ENCODE data around the gene TRAM2. TPM values are rescaled to one million over a fixed set of nuclear protein-coding genes. Genes with fewer than 3 reads are reported as not detected.

The TRAM2 gene
- total RNA-seq, 1 experiment from 2014 or later: 17.7 TPM

DNA sequence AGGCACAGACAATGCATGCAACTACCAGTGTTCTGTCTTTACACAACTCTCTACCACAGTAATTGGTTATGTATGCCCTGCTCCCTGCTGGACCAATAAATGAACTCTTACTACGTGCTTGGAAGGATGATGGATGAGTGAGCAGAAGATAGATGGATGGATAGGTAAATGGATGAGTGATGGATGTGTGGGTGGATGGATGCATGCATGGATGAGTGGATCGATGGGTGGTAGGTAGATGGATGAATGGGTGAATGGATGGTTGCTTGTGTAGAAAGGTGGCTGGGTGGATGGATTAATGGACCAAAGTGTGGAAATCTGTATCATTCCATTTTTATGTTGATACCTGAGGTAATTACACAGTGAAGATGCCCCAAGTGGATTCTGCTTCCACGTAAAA, 10.1 kb upstream of the TRAM2 start:
- no peak overlapping the region for H3K27ac ChIP-seq (ENCODE audit: low read length)
- no peak overlapping the region for H3K9ac ChIP-seq (ENCODE audit: low read length)
- BruUV-seq (replicated peaks): no TSS peak
- no peaks in the 10 kb centered on the region for H4K20me1 ChIP-seq (ENCODE audit: low read length)
- H3K4me2 ChIP-seq (ENCODE audit: low read length): no peak overlapping the region
- no peaks in the 10 kb centered on the region for H3K36me3 ChIP-seq (ENCODE audit: low read depth, low read length)
- no peaks in the 10 kb centered on the region for H3K27me3 ChIP-seq (ENCODE audit: low read length)
- no peaks in the 10 kb centered on the region for H3K9me2 ChIP-seq (replicated peaks; ENCODE audit: low read length)
- no peak for DNase-seq
- no peak for ATAC-seq
- H3K4me1 ChIP-seq (ENCODE audit: insufficient read depth, low read length): peaks cover 6% of the 10 kb centered on the region; the same call in 1 of the 2 replicates
- H3K9me3 ChIP-seq (ENCODE audit: low read length): no peaks in the 10 kb centered on the region
- no peak overlapping the region for H2AFZ ChIP-seq (ENCODE audit: low read length)
- ChIA-PET POLR2A (ENCODE audit: unreplicated experiment) (no interaction called here), CTCF (no interaction called here)
- no peaks in the 10 kb centered on the region for H3F3A ChIP-seq (ENCODE audit: low read length, unreplicated experiment)
- H3K4me3 ChIP-seq (ENCODE audit: low read length): no peak overlapping the region
- intact Hi-C loops (cut with micrococcal nuclease): no loop called here
- no peak for TF ChIP-seq EZH2 (IDR thresholded peaks at IDR 0.05; ENCODE audit: low read length, unreplicated experiment)
- TF ChIP-seq, protein P1, sequence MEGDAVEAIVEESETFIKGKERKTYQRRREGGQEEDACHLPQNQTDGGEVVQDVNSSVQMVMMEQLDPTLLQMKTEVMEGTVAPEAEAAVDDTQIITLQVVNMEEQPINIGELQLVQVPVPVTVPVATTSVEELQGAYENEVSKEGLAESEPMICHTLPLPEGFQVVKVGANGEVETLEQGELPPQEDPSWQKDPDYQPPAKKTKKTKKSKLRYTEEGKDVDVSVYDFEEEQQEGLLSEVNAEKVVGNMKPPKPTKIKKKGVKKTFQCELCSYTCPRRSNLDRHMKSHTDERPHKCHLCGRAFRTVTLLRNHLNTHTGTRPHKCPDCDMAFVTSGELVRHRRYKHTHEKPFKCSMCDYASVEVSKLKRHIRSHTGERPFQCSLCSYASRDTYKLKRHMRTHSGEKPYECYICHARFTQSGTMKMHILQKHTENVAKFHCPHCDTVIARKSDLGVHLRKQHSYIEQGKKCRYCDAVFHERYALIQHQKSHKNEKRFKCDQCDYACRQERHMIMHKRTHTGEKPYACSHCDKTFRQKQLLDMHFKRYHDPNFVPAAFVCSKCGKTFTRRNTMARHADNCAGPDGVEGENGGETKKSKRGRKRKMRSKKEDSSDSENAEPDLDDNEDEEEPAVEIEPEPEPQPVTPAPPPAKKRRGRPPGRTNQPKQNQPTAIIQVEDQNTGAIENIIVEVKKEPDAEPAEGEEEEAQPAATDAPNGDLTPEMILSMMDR (conservative IDR thresholded peaks at IDR 0.05; ENCODE audit: low read depth, low read length): no peak
- TF ChIP-seq EZH2phosphoT487 (IDR thresholded peaks at IDR 0.05; ENCODE audit: borderline replicate concordance, low read length): no peak
- H3K79me2 ChIP-seq (ENCODE audit: low read length): no peaks in the 10 kb centered on the region

DNA sequence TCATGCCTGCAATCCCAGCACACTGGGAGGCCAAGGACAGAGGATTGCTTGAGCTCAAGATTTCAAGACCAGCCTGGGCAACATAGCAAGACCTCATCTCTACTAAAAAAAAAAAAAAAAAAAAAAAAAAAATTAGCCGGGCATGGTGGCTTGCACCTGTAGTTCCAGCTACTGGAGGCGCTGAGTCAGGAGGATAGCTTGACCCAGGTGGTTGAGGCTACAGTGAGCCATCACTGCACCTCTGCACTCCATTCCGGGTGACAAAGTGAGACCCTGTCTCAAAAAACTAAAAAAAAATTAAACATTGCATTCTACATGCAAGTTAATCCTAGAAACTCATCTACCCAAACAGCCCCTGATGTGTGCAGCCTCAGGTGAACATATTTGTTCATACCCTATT, 7.3 kb upstream of the TRAM2 start:
- no peak overlapping the region for H3K4me3 ChIP-seq (ENCODE audit: low read length)
- TF ChIP-seq EZH2phosphoT487 (IDR thresholded peaks at IDR 0.05; ENCODE audit: borderline replicate concordance, low read length) (no peak), EZH2 (IDR thresholded peaks at IDR 0.05; ENCODE audit: low read length, unreplicated experiment) (no peak)
- TF ChIP-seq, protein P1 (conservative IDR thresholded peaks at IDR 0.05; ENCODE audit: low read depth, low read length): no peak
- ChIA-PET CTCF (interaction anchor here (0.6 kb wide), 1 partner anchor 67 kb away, joined by 11 read pairs; no protein-coding TSS in a partner anchor), POLR2A (ENCODE audit: unreplicated experiment) (no interaction called here)
- H3K9me3 ChIP-seq (ENCODE audit: low read length): no peaks in the 10 kb centered on the region
- H3K9me2 ChIP-seq (replicated peaks; ENCODE audit: low read length): no peaks in the 10 kb centered on the region
- H3K4me2 ChIP-seq (ENCODE audit: low read length): no peak overlapping the region
- DNase-seq: no peak
- H3K27me3 ChIP-seq (ENCODE audit: low read length): no peaks in the 10 kb centered on the region
- no peaks in the 10 kb centered on the region for H3K79me2 ChIP-seq (ENCODE audit: low read length)
- no peaks in the 10 kb centered on the region for H4K20me1 ChIP-seq (ENCODE audit: low read length)
- BruUV-seq (replicated peaks): no TSS peak
- ATAC-seq: no peak
- no peak overlapping the region for H3K9ac ChIP-seq (ENCODE audit: low read length)
- no peaks in the 10 kb centered on the region for H3K4me1 ChIP-seq (ENCODE audit: insufficient read depth, low read length)
- no peak overlapping the region for H2AFZ ChIP-seq (ENCODE audit: low read length)
- H3F3A ChIP-seq (ENCODE audit: low read length, unreplicated experiment): no peaks in the 10 kb centered on the region
- no peaks in the 10 kb centered on the region for H3K36me3 ChIP-seq (ENCODE audit: low read depth, low read length)
- intact Hi-C loops (cut with micrococcal nuclease): no loop called here
- H3K27ac ChIP-seq (ENCODE audit: low read length): no peak overlapping the region

DNA sequence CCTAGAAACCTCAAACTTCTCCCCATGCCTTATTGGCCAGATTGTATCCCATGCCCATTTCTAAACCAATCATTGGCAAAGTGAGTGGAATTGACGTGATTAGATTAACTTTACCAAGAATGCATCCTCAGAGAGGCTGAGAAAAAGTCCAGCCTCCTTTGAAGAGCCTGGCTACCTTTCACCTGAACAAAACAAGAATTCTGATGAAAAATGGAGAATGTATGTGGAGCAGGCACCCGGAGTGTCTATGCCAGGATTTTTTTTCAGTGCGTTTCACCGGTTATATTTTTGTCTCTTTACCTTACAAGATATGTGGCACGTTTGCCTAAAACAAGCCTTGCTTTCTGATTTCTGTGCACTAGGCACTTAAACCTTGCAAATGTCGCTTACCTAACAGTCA, 6.1 kb upstream of the TRAM2 start:
- no peaks in the 10 kb centered on the region for H4K20me1 ChIP-seq (ENCODE audit: low read length)
- H3K9me2 ChIP-seq (replicated peaks; ENCODE audit: low read length): no peaks in the 10 kb centered on the region
- H3K9ac ChIP-seq (ENCODE audit: low read length): no peak overlapping the region
- TF ChIP-seq EZH2phosphoT487 (IDR thresholded peaks at IDR 0.05; ENCODE audit: borderline replicate concordance, low read length): no peak
- TF ChIP-seq, protein P1 (conservative IDR thresholded peaks at IDR 0.05; ENCODE audit: low read depth, low read length): no peak
- TF ChIP-seq EZH2 (IDR thresholded peaks at IDR 0.05; ENCODE audit: low read length, unreplicated experiment): no peak
- H3K36me3 ChIP-seq (ENCODE audit: low read depth, low read length): no peaks in the 10 kb centered on the region
- intact Hi-C loops (cut with micrococcal nuclease): no loop called here
- no peak overlapping the region for H3K27ac ChIP-seq (ENCODE audit: low read length)
- no peak for DNase-seq
- H3F3A ChIP-seq (ENCODE audit: low read length, unreplicated experiment): no peaks in the 10 kb centered on the region
- no peak overlapping the region for H2AFZ ChIP-seq (ENCODE audit: low read length)
- no peaks in the 10 kb centered on the region for H3K27me3 ChIP-seq (ENCODE audit: low read length)
- BruUV-seq (replicated peaks): no TSS peak
- ChIA-PET CTCF (interaction anchor here (0.7 kb wide), 1 partner anchor 297 kb away, joined by 4 read pairs; no protein-coding TSS in a partner anchor), POLR2A (ENCODE audit: unreplicated experiment) (no interaction called here)
- H3K79me2 ChIP-seq (ENCODE audit: low read length): no peaks in the 10 kb centered on the region
- no peak overlapping the region for H3K4me3 ChIP-seq (ENCODE audit: low read length)
- no peak overlapping the region for H3K4me2 ChIP-seq (ENCODE audit: low read length)
- 0 out of 2 replicates have a peak, but pooled peaks cover 1% of the 10 kb centered on the region for H3K4me1 ChIP-seq (ENCODE audit: insufficient read depth, low read length)
- no peaks in the 10 kb centered on the region for H3K9me3 ChIP-seq (ENCODE audit: low read length)
- ATAC-seq: no peak

All from PC-3 (cell line).